ENCODE data around the gene THBS3. TPM values are rescaled to one million over a fixed set of nuclear protein-coding genes. Genes with fewer than 3 reads are reported as not detected.
"Not testable (repeated sequence)": the region's sequence is repeated elsewhere in the genome, so short reads cannot be mapped to it uniquely, and the experiment has no call there.

The THBS3 gene
- total RNA-seq, 1 donor: 41.1 TPM

DNA sequence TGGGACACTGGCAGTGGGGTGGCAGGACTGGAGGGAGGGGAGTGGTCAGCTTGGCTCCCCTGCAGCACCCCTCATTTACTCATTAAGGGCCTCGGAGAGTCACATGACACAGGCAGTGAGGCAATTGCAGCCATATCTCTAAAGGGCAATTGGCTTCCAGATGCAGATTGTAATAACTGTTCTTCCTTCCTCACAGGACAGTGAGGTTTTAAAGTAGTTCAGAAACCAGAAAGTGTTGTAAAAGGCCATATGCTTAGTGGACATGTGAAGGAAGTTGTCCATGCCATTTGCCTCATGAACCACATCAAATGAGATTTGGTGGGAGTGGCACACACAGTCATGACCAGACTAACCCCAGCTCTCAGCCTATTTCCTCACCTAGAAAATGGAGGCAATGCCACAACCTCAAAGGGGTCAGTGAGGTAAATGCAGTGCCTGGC, 11.9 kb upstream of the THBS3 start:
- no peak overlapping the region for H3K4me3 ChIP-seq (ENCODE audit: low read depth, low read length)
- DNase-seq (ENCODE audit: low read depth): peak; percentile 27

DNA sequence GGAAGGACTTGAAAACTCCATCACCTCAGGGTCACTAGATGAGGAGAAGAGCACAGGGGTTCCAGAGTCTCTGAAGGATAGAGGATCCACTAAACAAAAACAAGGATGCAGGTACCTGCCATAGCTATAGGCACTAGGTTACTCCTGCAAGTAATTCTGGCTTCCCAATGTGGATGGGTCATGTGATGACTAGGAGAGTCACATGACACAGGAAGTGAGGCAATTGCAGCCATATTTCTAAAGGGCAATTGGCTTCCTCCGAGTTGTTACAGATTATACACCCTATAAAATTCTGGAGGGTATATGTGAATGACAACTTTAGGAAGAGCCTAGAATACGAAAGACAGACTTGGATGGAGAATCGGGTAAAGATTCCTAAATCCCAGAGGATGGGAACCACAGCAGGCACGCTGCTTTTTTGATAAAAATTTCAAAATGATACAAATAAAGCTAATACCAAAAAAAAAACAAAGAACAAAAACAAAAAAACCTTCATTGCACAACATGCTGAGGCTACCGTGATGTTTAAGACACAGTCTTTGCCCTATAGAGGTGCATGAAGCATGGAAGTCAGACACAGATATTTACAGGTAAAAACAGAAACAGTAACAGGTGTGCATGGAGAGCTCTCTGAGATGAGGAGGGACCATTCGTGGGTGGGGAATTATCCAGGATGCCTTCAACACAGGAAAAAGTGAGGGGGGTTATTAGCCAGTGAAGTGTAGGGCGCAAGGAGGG, 11.3 kb upstream of the THBS3 start:
- DNase-seq (ENCODE audit: low read depth): peak; percentile 83
- TF ChIP-seq, protein P1, sequence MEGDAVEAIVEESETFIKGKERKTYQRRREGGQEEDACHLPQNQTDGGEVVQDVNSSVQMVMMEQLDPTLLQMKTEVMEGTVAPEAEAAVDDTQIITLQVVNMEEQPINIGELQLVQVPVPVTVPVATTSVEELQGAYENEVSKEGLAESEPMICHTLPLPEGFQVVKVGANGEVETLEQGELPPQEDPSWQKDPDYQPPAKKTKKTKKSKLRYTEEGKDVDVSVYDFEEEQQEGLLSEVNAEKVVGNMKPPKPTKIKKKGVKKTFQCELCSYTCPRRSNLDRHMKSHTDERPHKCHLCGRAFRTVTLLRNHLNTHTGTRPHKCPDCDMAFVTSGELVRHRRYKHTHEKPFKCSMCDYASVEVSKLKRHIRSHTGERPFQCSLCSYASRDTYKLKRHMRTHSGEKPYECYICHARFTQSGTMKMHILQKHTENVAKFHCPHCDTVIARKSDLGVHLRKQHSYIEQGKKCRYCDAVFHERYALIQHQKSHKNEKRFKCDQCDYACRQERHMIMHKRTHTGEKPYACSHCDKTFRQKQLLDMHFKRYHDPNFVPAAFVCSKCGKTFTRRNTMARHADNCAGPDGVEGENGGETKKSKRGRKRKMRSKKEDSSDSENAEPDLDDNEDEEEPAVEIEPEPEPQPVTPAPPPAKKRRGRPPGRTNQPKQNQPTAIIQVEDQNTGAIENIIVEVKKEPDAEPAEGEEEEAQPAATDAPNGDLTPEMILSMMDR (IDR thresholded peaks at IDR 0.05; ENCODE audit: insufficient read depth, low read length): no peak
- peak overlapping the region; percentile 44 for H3K4me3 ChIP-seq (ENCODE audit: low read depth, low read length)

More for the DNA sequence above, 11.9 kb upstream of the THBS3 start:
- TF ChIP-seq, protein P1 (IDR thresholded peaks at IDR 0.05; ENCODE audit: insufficient read depth, low read length): no peak

- DNase-seq (ENCODE audit: low read depth); H3K4me3 ChIP-seq (ENCODE audit: low read depth, low read length): not testable (repeated sequence)
These were observed 7.0 kb upstream of the THBS3 start for GRCh38 chr1:155214702-155215101.

DNA sequence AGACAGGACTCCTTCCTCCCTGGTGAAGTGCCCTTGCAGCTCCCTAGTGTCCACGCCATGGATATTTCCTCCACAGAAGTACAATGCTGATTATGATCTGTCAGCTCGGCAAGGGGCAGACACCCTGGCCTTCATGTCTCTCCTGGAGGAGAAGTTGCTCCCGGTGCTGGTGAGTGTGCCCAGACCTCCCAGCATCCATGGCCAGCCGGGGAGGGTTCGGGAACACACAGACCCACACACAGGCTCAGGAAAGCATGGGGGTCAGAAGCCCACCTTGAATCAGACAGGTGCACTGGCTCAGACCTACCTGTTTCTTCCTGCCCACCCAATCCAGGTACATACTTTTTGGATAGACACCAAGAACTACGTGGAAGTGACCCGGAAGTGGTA, 4.3 kb upstream of the THBS3 start:
- DNase-seq (ENCODE audit: low read depth); H3K4me3 ChIP-seq (ENCODE audit: low read depth, low read length): not testable (repeated sequence)

- H3K4me3 ChIP-seq (ENCODE audit: low read depth, low read length): not testable (repeated sequence)
- DNase-seq (ENCODE audit: low read depth): peak; percentile 71
These were observed 3.8 kb upstream of the THBS3 start for GRCh38 chr1:155211381-155212050.

GRCh38 chr1:155210314-155211104, 2.8 kb upstream of the THBS3 start:
- no peak overlapping the region for H3K4me3 ChIP-seq (ENCODE audit: low read depth, low read length)
- no peak for DNase-seq (ENCODE audit: low read depth)
- TF ChIP-seq, protein P1 (IDR thresholded peaks at IDR 0.05; ENCODE audit: insufficient read depth, low read length): no peak

DNA sequence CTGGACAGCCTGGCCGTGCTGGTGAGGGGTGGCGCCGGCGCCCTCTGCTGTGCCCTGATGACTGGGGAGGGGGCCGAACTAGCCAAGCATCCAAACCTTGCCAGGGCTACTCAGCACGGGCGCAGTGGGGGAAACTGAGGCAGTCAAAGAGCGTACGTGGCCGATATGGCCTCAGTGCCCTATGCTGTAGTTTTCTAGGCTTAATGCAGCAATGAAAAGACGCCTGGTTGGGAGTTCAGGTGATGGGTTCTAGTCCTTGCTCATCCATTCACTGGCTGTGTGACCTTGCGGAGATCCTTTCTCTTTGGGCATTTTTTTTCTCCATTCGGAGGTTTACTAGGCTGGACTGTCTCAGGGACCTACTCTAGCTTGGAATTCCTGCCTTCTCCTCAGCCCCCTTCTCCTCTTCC, 1.6 kb upstream of the THBS3 start:
- peak overlapping the region; percentile 99 for H3K4me3 ChIP-seq (ENCODE audit: low read depth, low read length)
- TF ChIP-seq, protein P1 (IDR thresholded peaks at IDR 0.05; ENCODE audit: insufficient read depth, low read length): no peak
- no peak for DNase-seq (ENCODE audit: low read depth)
